HEK293 (cell line): ENCODE measurements around the gene AZIN2.

Experiments used
- CTCF ChIA-PET: fragments of 350-600 bp; formaldehyde crosslinking; extraction: SDS; loops from one replicate; lab custom pipeline; 2021; ENCODE audit warnings: antibody characterized with exemption; lab: Yijun Ruan, JAX
- POLR2A ChIA-PET: fragments of 300-600 bp; formaldehyde crosslinking; extraction: SDS; loops from one replicate; lab custom pipeline; 2020; ENCODE audit warnings: antibody characterized with exemption, inconsistent platforms; lab: Yijun Ruan, JAX
- H3K27ac ChIP-seq: fragments of 200-500 bp; sonication (Bioruptor generic); 2 replicates; pipeline ENCODE4 v1.5.1; 2014; ENCODE audit warnings: low read depth, low read length, control low read depth, inconsistent platforms; ENCODE audit errors: extremely low read depth
- H3K36me3 ChIP-seq, 2 experiments: fragments of 200-500 bp in 1 of 2; sonication (Bioruptor generic) in 1 of 2; 1 replicate in 1 of 2; 2 replicates in 1 of 2; pipeline ENCODE4 v1.5.1; 2014 to 2017; ENCODE audit warnings: inconsistent platforms in 2 of 2, low read length in 2 of 2; ENCODE audit not compliant: control insufficient read depth in 2 of 2, insufficient read depth in 1 of 2
- H3K4me1 ChIP-seq: fragments of 200-500 bp; sonication (Bioruptor generic); 2 replicates; pipeline ENCODE4 v1.5.1; 2014; ENCODE audit warnings: mild to moderate bottlenecking, low read length, inconsistent platforms; ENCODE audit not compliant: control insufficient read depth, insufficient read depth
- H3K4me3 ChIP-seq: 2 replicates; pipeline ENCODE4 v1.5.1; 2011; ENCODE audit warnings: low read depth, mild to moderate bottlenecking, control low read depth, low read length, moderate library complexity
- H3K9me3 ChIP-seq: fragments of 200-500 bp; sonication (Bioruptor generic); 2 replicates; pipeline ENCODE4 v1.5.1; 2014; ENCODE audit warnings: low read depth, low read length, inconsistent platforms; ENCODE audit not compliant: control insufficient read depth, insufficient read depth
- BCL11A ChIP-seq: fragments of 450-650 bp; formaldehyde crosslinking; IDR thresholded peaks from 2 replicates; pipeline ENCODE4 v1.5.1; 2016; ENCODE audit warnings: low read depth, missing biosample characterization, missing genetic modification characterization
- CTCF ChIP-seq: fragments of 450-650 bp; formaldehyde crosslinking; IDR thresholded peaks from 2 replicates; pipeline ENCODE4 v1.5.1; 2016; ENCODE audit warnings: missing biosample characterization, missing genetic modification characterization
- KLF1 ChIP-seq: fragments of 450-650 bp; formaldehyde crosslinking; IDR thresholded peaks from 2 replicates; pipeline ENCODE4 v1.5.1; 2016; ENCODE audit warnings: missing biosample characterization, missing genetic modification characterization
- REPIN1 ChIP-seq: fragments of 450-650 bp; formaldehyde crosslinking; IDR thresholded peaks from 2 replicates; pipeline ENCODE4 v1.5.1; 2017; ENCODE audit warnings: missing biosample characterization, missing genetic modification characterization, low read depth
- SP2 ChIP-seq: fragments of 450-650 bp; formaldehyde crosslinking; IDR thresholded peaks from 2 replicates; pipeline ENCODE4 v1.5.1; 2016; ENCODE audit warnings: missing biosample characterization, missing genetic modification characterization
- ZFHX2 ChIP-seq: fragments of 450-650 bp; formaldehyde crosslinking; conservative IDR thresholded peaks from 2 replicates; pipeline ENCODE4 v1.5.1; 2016; ENCODE audit warnings: missing biosample characterization, missing genetic modification characterization
- ZNF112 ChIP-seq: fragments of 450-650 bp; formaldehyde crosslinking; IDR thresholded peaks from 2 replicates; pipeline ENCODE4 v1.5.0; 2017; ENCODE audit warnings: missing biosample characterization, missing genetic modification characterization
- ZNF19 ChIP-seq: fragments of 450-650 bp; formaldehyde crosslinking; IDR thresholded peaks from 2 replicates; pipeline ENCODE4; 2016; ENCODE audit warnings: missing biosample characterization, missing genetic modification characterization, low read depth
- ZNF221 ChIP-seq: fragments of 450-650 bp; formaldehyde crosslinking; IDR thresholded peaks from 2 replicates; pipeline ENCODE4 v1.5.1; 2017; ENCODE audit warnings: missing biosample characterization, missing genetic modification characterization, borderline replicate concordance
- ZNF280D ChIP-seq: fragments of 450-650 bp; formaldehyde crosslinking; IDR thresholded peaks from 2 replicates; pipeline ENCODE4 v1.5.1; 2016; ENCODE audit warnings: missing biosample characterization, missing genetic modification characterization
- ZNF48 ChIP-seq: fragments of 450-650 bp; formaldehyde crosslinking; IDR thresholded peaks from 2 replicates; pipeline ENCODE4 v1.5.1; 2016; ENCODE audit warnings: missing biosample characterization, missing genetic modification characterization
- ZNF501 ChIP-seq: fragments of 450-650 bp; formaldehyde crosslinking; IDR thresholded peaks from 2 replicates; pipeline ENCODE4 v1.5.1; 2016; ENCODE audit warnings: missing biosample characterization, missing genetic modification characterization
- ZNF521 ChIP-seq: fragments of 450-650 bp; formaldehyde crosslinking; IDR thresholded peaks from 2 replicates; pipeline ENCODE4 v1.5.1; 2017; ENCODE audit warnings: missing biosample characterization, mild to moderate bottlenecking, missing genetic modification characterization
- ZNF544 ChIP-seq: fragments of 450-650 bp; formaldehyde crosslinking; IDR thresholded peaks from 2 replicates; pipeline ENCODE4 v1.5.0; 2017; ENCODE audit warnings: missing biosample characterization, missing genetic modification characterization
- ZNF580 ChIP-seq: fragments of 450-650 bp; formaldehyde crosslinking; IDR thresholded peaks from 2 replicates; pipeline ENCODE4 v1.5.1; 2016; ENCODE audit warnings: missing biosample characterization, missing genetic modification characterization
- ZNF624 ChIP-seq: fragments of 450-650 bp; formaldehyde crosslinking; IDR thresholded peaks from 2 replicates; pipeline ENCODE4 v1.5.1; 2017; ENCODE audit warnings: missing biosample characterization, missing genetic modification characterization
- ZNF654 ChIP-seq: fragments of 450-650 bp; formaldehyde crosslinking; IDR thresholded peaks from 2 replicates; pipeline ENCODE4 v1.5.1; 2016; ENCODE audit warnings: low read depth, missing biosample characterization, missing genetic modification characterization
- ZNF707 ChIP-seq: fragments of 450-650 bp; formaldehyde crosslinking; IDR thresholded peaks from 2 replicates; pipeline ENCODE4 v1.5.1; 2016; ENCODE audit warnings: missing biosample characterization, missing genetic modification characterization
- ZNF843 ChIP-seq: fragments of 450-650 bp; formaldehyde crosslinking; IDR thresholded peaks from 2 replicates; pipeline ENCODE4 v1.5.1; 2016; ENCODE audit warnings: missing biosample characterization, missing genetic modification characterization
- ZSCAN16 ChIP-seq: fragments of 450-650 bp; formaldehyde crosslinking; IDR thresholded peaks from 2 replicates; pipeline ENCODE4 v1.5.1; 2016; ENCODE audit warnings: missing biosample characterization, missing genetic modification characterization

AZIN2 gene

DNA sequence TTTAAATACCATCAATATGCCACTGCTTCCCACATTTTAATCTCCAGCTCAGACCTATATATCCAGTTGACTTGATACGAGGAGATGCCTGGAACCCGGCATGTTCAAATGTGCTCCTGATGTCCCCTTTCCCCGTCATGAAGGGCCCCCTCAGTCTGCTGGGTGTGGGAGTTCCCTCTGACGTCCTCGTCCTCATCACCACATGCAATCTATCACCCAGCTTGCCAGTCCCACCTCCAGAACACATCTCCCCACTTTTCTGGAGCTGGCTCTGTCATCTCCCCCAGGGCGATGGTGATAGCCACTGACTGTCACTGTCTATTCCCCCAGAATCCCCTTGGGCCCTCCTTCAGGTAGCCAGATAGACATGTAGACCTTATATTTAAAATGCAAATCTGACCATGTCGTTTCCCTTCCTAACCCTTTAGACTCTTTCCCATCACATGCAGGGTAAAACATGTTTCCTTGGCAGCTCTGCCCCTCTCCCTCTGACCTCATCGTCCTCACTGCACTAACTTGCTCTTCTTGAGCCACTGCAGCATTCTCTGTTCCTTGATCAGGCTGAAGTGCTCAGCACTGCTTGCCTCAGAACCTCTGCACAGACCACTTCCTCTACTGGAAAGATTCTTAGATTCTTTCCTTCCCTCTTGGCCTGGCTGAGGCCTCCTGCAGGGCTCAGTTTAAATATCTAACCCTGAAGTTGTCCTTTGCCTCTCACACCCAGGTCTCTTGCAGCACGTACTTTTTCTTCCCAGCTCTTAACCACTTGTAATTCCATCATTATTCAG, 7.4 kb downstream of the AZIN2 start:
- TF ChIP-seq ZNF580 (no peak), ZNF654 (tag by site-specific recombination) (no peak), ZFHX2 (no peak), BCL11A (tag by site-specific recombination) (no peak), ZNF48 (tag by site-specific recombination) (no peak), ZNF221 (tag by site-specific recombination) (no peak), SP2 (no peak), CTCF (tag by site-specific recombination) (no peak), ZNF112 (tag by site-specific recombination) (no peak), ZNF521 (tag by site-specific recombination) (no peak), KLF1 (tag by site-specific recombination) (no peak), REPIN1 (tag by site-specific recombination) (no peak)
- Histone ChIP-seq H3K4me1 (no peaks in the 10 kb centered on the region), H3K36me3 (peaks cover 0 to 33% of the 10 kb centered on the region in 2 experiments; a peak in 1 of 3 replicates), H3K9me3 (no peaks in the 10 kb centered on the region), H3K4me3 (no peak overlapping the region), H3K27ac (no peak overlapping the region)
- POLR2A ChIA-PET = interaction anchor here (1.0 kb wide), 1 partner anchor 7 kb away, joined by 3 read pairs; the partner anchor contains the start of gene AZIN2
- CTCF ChIA-PET = interaction anchor here (0.6 to 3.1 kb wide), 7 partner anchors 12 to 212 kb away, joined by 3 to 36 read pairs (median 5); no protein-coding TSS in a partner anchor

DNA sequence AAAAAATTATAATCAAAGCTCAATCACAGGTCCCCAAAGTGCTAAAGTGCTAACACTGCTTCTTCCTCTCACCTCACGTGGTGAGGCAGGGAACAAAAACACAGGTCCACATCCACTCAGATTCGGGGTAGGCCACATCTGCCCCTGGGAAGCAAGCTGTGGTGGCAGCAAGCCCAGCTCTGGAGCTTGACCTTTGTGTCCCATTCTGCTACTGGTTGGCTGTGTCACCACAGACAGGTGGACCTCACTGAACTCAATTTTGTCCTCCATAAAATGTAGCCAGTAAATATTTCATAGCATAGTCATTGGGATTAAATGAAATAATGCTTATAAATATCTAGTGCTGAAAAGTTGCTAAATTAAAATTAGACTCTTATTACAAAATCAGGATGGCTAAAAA, 8.5 kb downstream of the AZIN2 start:
- no peak overlapping the region for H3K4me3 ChIP-seq
- no peak overlapping the region for H3K27ac ChIP-seq
- ChIA-PET POLR2A (interaction anchor here (0.5 to 1.0 kb wide), 2 partner anchors 9 to 25 kb away, joined by 3 to 4 read pairs; partner anchors contain the start of gene AZIN2), CTCF (interaction anchor here (0.6 to 3.1 kb wide), 5 partner anchors 56 to 674 kb away, joined by 3 to 17 read pairs (median 4); no protein-coding TSS in a partner anchor)
- H3K4me1 ChIP-seq = no peaks in the 10 kb centered on the region
- H3K36me3 ChIP-seq = peaks cover 0 to 27% of the 10 kb centered on the region in 2 experiments; a peak in 1 of 3 replicates
- TF ChIP-seq ZNF544 = no peak
- no peak for TF ChIP-seq ZNF624
- no peak for TF ChIP-seq ZNF280D (tag by site-specific recombination)
- TF ChIP-seq ZNF19 (tag by site-specific recombination) = no peak
- TF ChIP-seq ZNF501 (tag by site-specific recombination) = no peak
- no peak for TF ChIP-seq CTCF (tag by site-specific recombination)
- TF ChIP-seq ZNF707 (tag by site-specific recombination) = no peak
- TF ChIP-seq ZNF580 = no peak
- TF ChIP-seq ZNF843 = no peak
- TF ChIP-seq ZSCAN16 (tag by site-specific recombination) = no peak
- H3K9me3 ChIP-seq = no peaks in the 10 kb centered on the region
